GM21515 (cell line): ENCODE results near the gene SMPD1.
"Not testable (repeated sequence)": the region's sequence is repeated elsewhere in the genome, so short reads cannot be mapped to it uniquely, and the experiment has no call there.

ENCODE experiments used
- ATAC-seq: cut with Tn5 transposase; IDR thresholded peaks from one replicate; pipeline ENCODE4 v1.9.1; 2021; ENCODE audit not compliant: unreplicated experiment

The SMPD1 gene

GRCh38 chr11:6387811-6388599 lies 2.3 kb upstream of the SMPD1 start:
- no peak for ATAC-seq

- no peak for ATAC-seq
Measured at GRCh38 chr11:6388748-6389147, 1.5 kb upstream of the SMPD1 start.

GRCh38 chr11:6390718-6391469 lies 620 bp downstream of the SMPD1 start:
- no peak for ATAC-seq

GRCh38 chr11:6391537-6392134 lies 1.4 kb downstream of the SMPD1 start:
- no peak for ATAC-seq

GRCh38 chr11:6392251-6392650 lies 2.0 kb downstream of the SMPD1 start:
- not testable (repeated sequence) for ATAC-seq

GRCh38 chr11:6393989-6394670 lies 3.9 kb downstream of the SMPD1 start:
- no peak for ATAC-seq

DNA sequence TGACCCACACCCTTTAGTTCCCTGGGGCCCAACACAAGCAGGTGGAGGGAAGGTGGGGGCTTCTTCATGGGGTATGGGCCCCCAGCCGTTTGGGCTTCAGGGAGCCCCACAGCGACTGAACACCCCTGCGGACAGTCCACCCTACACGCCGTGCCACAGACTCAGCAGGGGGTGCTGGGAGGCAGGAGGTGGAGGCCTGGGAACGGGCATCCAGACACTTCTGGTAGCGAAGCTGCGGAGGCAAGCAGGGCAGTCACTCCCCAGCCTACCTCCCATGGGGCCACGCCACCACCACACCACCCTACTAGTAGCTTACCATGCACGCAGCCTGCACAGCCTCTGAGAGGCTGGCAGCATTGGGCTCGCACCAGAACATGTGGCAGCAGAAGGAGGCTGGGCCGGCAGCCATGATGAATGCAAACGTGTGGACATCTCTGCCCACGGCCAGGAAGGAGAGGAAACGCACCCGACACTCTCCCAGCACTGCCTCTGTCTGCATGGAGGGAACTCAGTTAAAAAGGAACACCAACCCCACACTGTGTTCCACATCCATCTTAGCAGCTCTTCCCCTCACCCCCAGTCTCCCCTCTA lies 5.3 kb downstream of the SMPD1 start:
- ATAC-seq = no peak

DNA sequence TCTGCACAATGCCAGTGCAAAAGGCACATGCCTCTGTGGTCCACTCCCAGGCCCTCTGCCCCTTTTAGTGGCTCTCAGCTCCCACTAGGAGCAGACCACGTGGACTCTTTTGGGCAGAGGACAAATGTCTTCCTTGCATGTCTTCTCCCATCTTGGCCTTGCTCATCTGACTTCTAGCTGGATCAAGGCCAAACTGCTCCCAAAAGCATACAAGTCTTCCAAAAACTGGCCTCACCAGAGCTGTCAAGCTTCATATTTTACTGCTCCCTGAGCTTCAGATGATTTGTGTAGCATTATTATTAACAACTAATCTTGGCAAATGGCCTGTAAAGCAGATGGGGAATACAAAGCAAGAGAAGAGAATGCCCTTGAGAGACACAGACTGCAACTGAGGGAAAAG lies 6.9 kb downstream of the SMPD1 start:
- no peak for ATAC-seq

GRCh38 chr11:6397636-6398035 lies 7.4 kb downstream of the SMPD1 start:
- no peak for ATAC-seq

GRCh38 chr11:6400431-6401345 lies 10.4 kb downstream of the SMPD1 start:
- ATAC-seq = no peak

DNA sequence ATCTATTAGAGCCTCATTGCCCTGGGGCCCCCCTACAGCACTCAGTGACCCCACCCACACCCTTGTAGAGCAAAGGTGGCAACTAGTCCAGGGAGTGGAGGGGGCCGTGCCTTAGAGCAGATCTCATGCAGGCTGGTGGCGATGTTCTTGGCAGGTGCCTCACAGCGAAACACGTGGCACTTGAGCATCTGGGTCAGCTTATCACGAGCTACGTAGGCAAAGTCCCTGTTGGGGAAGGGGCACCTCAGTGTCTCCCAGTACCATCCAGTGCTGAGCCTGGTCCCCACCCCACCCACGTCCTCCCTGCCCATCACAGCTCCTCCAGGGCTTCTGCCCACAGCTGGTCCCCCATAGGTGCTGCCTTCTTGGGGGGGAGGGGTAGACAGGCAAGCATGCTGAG lies 11.2 kb downstream of the SMPD1 start:
- no peak for ATAC-seq

- peak; percentile 50 for ATAC-seq
Measured at GRCh38 chr11:6402061-6402470, 11.8 kb downstream of the SMPD1 start.

DNA sequence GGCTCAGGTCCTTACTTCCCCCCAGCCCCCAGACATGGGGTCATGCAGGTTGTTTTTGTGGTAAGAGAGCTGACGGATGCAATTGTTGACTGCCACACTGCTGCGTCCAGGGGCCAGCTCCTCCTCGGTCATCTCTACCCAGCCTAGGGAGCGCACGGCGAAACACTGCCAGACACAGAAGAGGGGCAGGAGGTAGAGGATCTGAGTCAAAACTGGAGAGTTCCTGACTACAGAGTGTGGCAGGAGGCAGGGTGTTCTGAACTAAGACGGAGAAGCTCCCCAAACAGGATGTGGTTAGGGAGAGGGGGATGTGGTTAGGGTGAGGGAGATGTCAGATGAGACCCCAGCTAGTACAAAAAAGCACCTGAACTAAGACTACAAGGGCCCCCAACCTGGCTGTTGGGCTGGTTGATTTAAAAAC lies 12.3 kb downstream of the SMPD1 start:
- ATAC-seq = peak; percentile 96

- ATAC-seq = no peak
Measured at GRCh38 chr11:6403539-6403938, 13.3 kb downstream of the SMPD1 start.

GRCh38 chr11:6404342-6405051 lies 14.2 kb downstream of the SMPD1 start:
- ATAC-seq = no peak

GRCh38 chr11:6405052-6405667 lies 14.9 kb downstream of the SMPD1 start:
- ATAC-seq = no peak

DNA sequence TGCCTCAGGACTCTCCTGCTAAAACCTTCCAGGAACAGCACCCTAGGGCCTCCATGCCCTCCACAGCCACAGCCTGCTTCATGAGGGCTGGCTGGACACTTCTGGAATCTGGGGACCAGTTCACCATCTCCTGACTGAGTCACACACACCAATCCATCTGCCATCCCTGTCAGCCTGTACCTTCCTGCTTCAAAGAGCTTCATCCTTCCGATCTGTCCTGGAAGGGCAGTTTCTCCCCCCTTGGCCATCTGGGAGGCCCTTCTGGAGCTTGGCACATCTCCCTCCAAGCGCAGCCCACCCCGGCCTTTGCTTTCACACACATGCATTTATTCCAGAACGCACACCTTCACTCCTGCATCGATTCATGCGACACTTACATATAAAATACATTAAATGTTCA lies 15.6 kb downstream of the SMPD1 start:
- ATAC-seq = no peak

- ATAC-seq = no peak
Measured at GRCh38 chr11:6406370-6406769, 16.1 kb downstream of the SMPD1 start.
